LNCaP clone FGC (cell line): ENCODE data around the gene TEX48.

ENCODE experiments used
- DNase-seq: peaks from one replicate; pipeline ENCODE4 v3.0.0-alpha.2; 2011; ENCODE audit warnings: low read depth
- H3K4me3 ChIP-seq: 2 replicates; pipeline ENCODE4 v1.5.1; 2011; ENCODE audit warnings: mild to moderate bottlenecking, low read depth, low read length, control low read depth
- TF ChIP-seq, protein P1 (sequence below): IDR thresholded peaks from 2 replicates; pipeline ENCODE4 v1.5.1; 2012; ENCODE audit warnings: mild to moderate bottlenecking; ENCODE audit not compliant: control insufficient read depth, insufficient read depth; ENCODE audit errors: extremely low read depth

TEX48 gene

DNA sequence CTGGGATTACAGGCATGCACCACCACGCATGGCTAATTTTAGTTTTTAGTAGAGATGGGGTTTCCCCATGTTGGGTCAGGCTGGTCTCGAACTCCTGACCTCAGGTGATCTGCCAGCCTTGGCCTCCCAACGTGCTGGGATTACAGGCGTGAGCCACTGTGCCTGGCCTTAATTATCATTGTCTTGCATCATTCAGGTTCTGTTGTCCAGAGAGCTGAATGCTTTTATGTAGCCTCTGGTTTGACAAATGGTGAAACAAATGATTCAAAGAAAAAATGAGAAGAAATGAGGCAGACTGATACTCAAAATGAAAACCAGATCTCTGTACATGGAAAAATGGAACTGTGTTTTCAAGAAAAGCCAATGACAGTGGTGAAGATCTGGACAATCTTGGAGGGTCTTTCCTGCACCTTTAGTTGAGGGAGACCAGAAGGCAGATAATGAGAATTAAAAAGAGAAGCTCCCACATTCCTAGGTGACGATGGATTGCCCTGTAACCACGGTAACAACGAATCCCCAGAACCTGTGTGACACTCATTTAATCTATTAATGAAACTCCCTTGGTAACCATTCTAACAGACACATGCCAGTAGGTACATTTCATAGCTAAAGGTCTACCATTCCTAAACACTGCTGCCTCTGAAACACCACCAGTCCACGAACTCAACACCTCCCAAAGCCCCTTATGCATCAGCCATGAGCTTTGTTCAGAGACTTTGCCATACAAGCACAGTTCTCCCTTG, 1.6 kb downstream of the TEX48 start:
- DNase-seq: no peak
- TF ChIP-seq, protein P1, sequence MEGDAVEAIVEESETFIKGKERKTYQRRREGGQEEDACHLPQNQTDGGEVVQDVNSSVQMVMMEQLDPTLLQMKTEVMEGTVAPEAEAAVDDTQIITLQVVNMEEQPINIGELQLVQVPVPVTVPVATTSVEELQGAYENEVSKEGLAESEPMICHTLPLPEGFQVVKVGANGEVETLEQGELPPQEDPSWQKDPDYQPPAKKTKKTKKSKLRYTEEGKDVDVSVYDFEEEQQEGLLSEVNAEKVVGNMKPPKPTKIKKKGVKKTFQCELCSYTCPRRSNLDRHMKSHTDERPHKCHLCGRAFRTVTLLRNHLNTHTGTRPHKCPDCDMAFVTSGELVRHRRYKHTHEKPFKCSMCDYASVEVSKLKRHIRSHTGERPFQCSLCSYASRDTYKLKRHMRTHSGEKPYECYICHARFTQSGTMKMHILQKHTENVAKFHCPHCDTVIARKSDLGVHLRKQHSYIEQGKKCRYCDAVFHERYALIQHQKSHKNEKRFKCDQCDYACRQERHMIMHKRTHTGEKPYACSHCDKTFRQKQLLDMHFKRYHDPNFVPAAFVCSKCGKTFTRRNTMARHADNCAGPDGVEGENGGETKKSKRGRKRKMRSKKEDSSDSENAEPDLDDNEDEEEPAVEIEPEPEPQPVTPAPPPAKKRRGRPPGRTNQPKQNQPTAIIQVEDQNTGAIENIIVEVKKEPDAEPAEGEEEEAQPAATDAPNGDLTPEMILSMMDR: no peak
- no peak overlapping the region for H3K4me3 ChIP-seq

- DNase-seq: no peak
- TF ChIP-seq, protein P1: no peak
- H3K4me3 ChIP-seq: no peak overlapping the region
Measured at GRCh38 chr9:114678795-114679194, 3.2 kb downstream of the TEX48 start.

GRCh38 chr9:114678130-114678529, 3.9 kb downstream of the TEX48 start:
- DNase-seq: no peak
- H3K4me3 ChIP-seq: no peak overlapping the region
- TF ChIP-seq, protein P1: no peak

- no peak for DNase-seq
- H3K4me3 ChIP-seq: no peak overlapping the region
- TF ChIP-seq, protein P1: no peak
Measured at GRCh38 chr9:114677418-114677817, 4.6 kb downstream of the TEX48 start.

DNA sequence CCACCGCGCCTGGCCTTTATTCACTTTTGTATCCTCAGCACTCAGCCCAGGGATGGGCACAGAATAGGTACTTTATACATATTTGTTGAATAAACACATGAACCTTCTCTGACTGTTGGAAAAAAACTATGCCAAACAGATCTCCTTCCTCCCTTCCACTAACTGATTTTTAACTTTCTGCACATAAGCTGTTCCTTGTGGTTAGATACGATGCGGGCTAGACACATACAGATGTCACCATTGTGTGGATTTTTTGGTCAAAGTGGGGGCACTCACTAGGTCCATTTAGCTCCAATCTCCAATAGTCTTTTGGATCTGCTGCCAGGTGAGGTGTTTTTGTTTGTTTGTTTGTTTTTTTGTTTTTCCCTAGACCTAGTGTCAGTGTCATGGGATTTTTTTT, 5.1 kb downstream of the TEX48 start:
- TF ChIP-seq, protein P1: no peak
- DNase-seq: no peak
- H3K4me3 ChIP-seq: no peak overlapping the region

GRCh38 chr9:114674798-114675540, 7.0 kb downstream of the TEX48 start:
- TF ChIP-seq, protein P1: no peak
- H3K4me3 ChIP-seq: no peak overlapping the region
- no peak for DNase-seq
